ENCODE measurements around the gene NR2C2. TPM values are rescaled to one million over a fixed set of nuclear protein-coding genes. Genes with fewer than 3 reads are reported as not detected.

Gene NR2C2
- polyA plus RNA-seq, 1 experiment: 17.9 TPM

- CTCF ChIA-PET: no interaction called here
- no peak for TF ChIP-seq CTCF (IDR thresholded peaks at IDR 0.05; ENCODE audit: insufficient read depth, low read depth, low read length)
- peaks cover 12% of the 10 kb centered on the region for H3K36me3 ChIP-seq (ENCODE audit: control insufficient read depth, insufficient read depth, low read length)
- POLR2A ChIA-PET: no interaction called here
- H3K27me3 ChIP-seq (ENCODE audit: control insufficient read depth, insufficient read depth, low read length): no peaks in the 10 kb centered on the region
- no peak overlapping the region for H3K4me3 ChIP-seq (ENCODE audit: low read depth, low read length)
- no peak for DNase-seq (ENCODE audit: low read depth)
Measured at GRCh38 chr3:15015456-15015855, 68.1 kb downstream of the NR2C2 start.

GRCh38 chr3:15017191-15017590 lies 69.8 kb downstream of the NR2C2 start:
- Histone ChIP-seq H3K4me3 (ENCODE audit: low read depth, low read length) (no peak overlapping the region), H3K36me3 (ENCODE audit: control insufficient read depth, insufficient read depth, low read length) (peaks cover 17% of the 10 kb centered on the region), H3K27me3 (ENCODE audit: control insufficient read depth, insufficient read depth, low read length) (no peaks in the 10 kb centered on the region)
- ChIA-PET CTCF (no interaction called here), POLR2A (no interaction called here)
- DNase-seq (ENCODE audit: low read depth): no peak
- TF ChIP-seq CTCF (IDR thresholded peaks at IDR 0.05; ENCODE audit: insufficient read depth, low read depth, low read length): no peak

GRCh38 chr3:15023249-15023648 lies 75.9 kb downstream of the NR2C2 start:
- Histone ChIP-seq H3K36me3 (ENCODE audit: control insufficient read depth, insufficient read depth, low read length) (peaks cover 16% of the 10 kb centered on the region), H3K4me3 (ENCODE audit: low read depth, low read length) (no peak overlapping the region), H3K27me3 (ENCODE audit: control insufficient read depth, insufficient read depth, low read length) (no peaks in the 10 kb centered on the region)
- DNase-seq (ENCODE audit: low read depth): no peak
- ChIA-PET CTCF (no interaction called here), POLR2A (no interaction called here)
- TF ChIP-seq CTCF (IDR thresholded peaks at IDR 0.05; ENCODE audit: insufficient read depth, low read depth, low read length): no peak

DNA sequence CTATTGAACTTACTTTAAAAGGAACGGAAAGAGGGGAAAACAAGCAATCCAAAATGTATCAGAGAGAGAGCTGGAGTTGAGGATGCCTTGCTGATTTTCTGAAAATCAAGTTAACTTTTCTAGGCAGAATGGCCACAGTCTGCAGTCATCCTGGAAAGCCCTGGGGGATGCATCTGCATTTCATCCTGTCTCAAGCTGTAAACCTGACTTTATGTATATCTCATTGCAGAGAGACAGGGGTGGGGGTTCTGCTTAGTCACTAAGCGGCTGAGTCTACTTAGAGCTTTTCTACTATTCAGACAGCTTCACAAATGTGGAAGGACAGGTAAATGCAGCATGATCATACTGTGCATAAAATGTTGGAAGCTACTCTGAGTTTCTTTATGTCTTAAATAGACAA lies 76.3 kb downstream of the NR2C2 start:
- no peak for DNase-seq (ENCODE audit: low read depth)
- Histone ChIP-seq H3K4me3 (ENCODE audit: low read depth, low read length) (no peak overlapping the region), H3K27me3 (ENCODE audit: control insufficient read depth, insufficient read depth, low read length) (no peaks in the 10 kb centered on the region), H3K36me3 (ENCODE audit: control insufficient read depth, insufficient read depth, low read length) (peaks cover 17% of the 10 kb centered on the region)
- POLR2A ChIA-PET: no interaction called here
- CTCF ChIA-PET: no interaction called here
- no peak for TF ChIP-seq CTCF (IDR thresholded peaks at IDR 0.05; ENCODE audit: insufficient read depth, low read depth, low read length)

DNA sequence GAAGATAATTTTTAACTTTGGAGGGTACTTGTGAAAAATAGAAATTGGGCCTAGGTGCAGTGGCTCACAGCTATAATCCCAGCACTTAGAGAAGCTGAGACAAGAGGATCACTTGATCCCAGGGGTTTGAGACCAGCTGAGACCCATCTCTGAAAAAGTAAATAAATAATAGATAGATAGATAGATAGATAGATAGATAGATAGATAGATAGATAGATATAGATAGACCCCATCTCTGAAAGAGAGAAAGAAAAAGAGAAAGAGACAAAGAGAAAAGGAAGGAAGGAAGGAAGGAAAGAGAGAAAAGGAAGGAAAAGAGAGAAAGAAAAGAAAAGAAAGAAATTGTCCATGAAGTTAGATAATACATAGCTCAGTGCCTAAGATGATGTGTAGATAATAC lies 82.2 kb downstream of the NR2C2 start:
- Histone ChIP-seq H3K36me3 (ENCODE audit: control insufficient read depth, insufficient read depth, low read length) (peaks cover 27% of the 10 kb centered on the region), H3K4me3 (ENCODE audit: low read depth, low read length) (no peak overlapping the region), H3K27me3 (ENCODE audit: control insufficient read depth, insufficient read depth, low read length) (no peaks in the 10 kb centered on the region)
- no peak for DNase-seq (ENCODE audit: low read depth)
- CTCF ChIA-PET: interaction anchor here (1.2 to 1.3 kb wide), 3 partner anchors 9 to 23 kb away, joined by 3 to 4 read pairs (median 3); no protein-coding TSS in a partner anchor
- POLR2A ChIA-PET: no interaction called here
- no peak for TF ChIP-seq CTCF (IDR thresholded peaks at IDR 0.05; ENCODE audit: insufficient read depth, low read depth, low read length)
